ENCODE data around the gene NABP2.

DNA sequence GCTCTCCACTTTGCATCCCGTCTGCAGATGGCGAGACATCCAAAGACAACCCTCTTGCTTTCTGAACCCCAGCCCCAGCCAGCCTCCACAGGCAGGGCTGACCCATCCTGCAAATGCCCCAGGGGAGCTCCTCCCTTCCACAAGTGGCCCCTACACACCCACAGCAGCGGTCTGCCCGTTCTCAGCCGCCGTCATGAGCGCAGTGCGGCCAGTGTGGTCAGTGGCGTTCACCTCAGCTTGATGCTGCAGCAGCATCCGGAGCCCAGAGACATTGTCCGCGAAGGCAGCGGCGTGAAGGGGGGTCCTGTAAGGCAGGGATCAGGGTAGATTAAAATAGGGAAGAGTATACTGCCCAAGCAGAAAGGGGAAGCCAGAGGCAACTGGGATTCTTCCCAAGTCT lies 20.4 kb downstream of the NABP2 start:
- TF ChIP-seq, protein P1, sequence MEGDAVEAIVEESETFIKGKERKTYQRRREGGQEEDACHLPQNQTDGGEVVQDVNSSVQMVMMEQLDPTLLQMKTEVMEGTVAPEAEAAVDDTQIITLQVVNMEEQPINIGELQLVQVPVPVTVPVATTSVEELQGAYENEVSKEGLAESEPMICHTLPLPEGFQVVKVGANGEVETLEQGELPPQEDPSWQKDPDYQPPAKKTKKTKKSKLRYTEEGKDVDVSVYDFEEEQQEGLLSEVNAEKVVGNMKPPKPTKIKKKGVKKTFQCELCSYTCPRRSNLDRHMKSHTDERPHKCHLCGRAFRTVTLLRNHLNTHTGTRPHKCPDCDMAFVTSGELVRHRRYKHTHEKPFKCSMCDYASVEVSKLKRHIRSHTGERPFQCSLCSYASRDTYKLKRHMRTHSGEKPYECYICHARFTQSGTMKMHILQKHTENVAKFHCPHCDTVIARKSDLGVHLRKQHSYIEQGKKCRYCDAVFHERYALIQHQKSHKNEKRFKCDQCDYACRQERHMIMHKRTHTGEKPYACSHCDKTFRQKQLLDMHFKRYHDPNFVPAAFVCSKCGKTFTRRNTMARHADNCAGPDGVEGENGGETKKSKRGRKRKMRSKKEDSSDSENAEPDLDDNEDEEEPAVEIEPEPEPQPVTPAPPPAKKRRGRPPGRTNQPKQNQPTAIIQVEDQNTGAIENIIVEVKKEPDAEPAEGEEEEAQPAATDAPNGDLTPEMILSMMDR (IDR thresholded peaks at IDR 0.05; ENCODE audit: poor library complexity, severe bottlenecking), result no peak
- TF ChIP-seq EP300 (conservative IDR thresholded peaks at IDR 0.05; ENCODE audit: poor library complexity, severe bottlenecking) (no peak), EZH2 (IDR thresholded peaks at IDR 0.05; ENCODE audit: borderline replicate concordance, insufficient read depth, low read length, poor library complexity, severe bottlenecking) (no peak), RAD21 (conservative IDR thresholded peaks at IDR 0.05) (no peak), POLR2AphosphoS5 (IDR thresholded peaks at IDR 0.05) (no peak), TAF1 (IDR thresholded peaks at IDR 0.05; ENCODE audit: low read depth) (no peak)
- TF ChIP-seq, protein P2, sequence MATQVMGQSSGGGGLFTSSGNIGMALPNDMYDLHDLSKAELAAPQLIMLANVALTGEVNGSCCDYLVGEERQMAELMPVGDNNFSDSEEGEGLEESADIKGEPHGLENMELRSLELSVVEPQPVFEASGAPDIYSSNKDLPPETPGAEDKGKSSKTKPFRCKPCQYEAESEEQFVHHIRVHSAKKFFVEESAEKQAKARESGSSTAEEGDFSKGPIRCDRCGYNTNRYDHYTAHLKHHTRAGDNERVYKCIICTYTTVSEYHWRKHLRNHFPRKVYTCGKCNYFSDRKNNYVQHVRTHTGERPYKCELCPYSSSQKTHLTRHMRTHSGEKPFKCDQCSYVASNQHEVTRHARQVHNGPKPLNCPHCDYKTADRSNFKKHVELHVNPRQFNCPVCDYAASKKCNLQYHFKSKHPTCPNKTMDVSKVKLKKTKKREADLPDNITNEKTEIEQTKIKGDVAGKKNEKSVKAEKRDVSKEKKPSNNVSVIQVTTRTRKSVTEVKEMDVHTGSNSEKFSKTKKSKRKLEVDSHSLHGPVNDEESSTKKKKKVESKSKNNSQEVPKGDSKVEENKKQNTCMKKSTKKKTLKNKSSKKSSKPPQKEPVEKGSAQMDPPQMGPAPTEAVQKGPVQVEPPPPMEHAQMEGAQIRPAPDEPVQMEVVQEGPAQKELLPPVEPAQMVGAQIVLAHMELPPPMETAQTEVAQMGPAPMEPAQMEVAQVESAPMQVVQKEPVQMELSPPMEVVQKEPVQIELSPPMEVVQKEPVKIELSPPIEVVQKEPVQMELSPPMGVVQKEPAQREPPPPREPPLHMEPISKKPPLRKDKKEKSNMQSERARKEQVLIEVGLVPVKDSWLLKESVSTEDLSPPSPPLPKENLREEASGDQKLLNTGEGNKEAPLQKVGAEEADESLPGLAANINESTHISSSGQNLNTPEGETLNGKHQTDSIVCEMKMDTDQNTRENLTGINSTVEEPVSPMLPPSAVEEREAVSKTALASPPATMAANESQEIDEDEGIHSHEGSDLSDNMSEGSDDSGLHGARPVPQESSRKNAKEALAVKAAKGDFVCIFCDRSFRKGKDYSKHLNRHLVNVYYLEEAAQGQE (IDR thresholded peaks at IDR 0.05; ENCODE audit: borderline replicate concordance), result no peak

All from neural cell (in vitro differentiated cells).